CD4-positive, alpha-beta T cell treated with Interleukin-21 for 1 hour (primary cell): ENCODE measurements around the gene LRRC10B.
A peak's percentile ranks its signal among the peaks of the same experiment; 100 is the strongest.

Experiments
- DNase-seq: peaks from one replicate; pipeline ENCODE4 v3.0.0-alpha.2; 2020

Gene LRRC10B

GRCh38 chr11:61487342-61488025 is 21.1 kb upstream of the LRRC10B start:
- DNase-seq = no peak

GRCh38 chr11:61488651-61489291 is 19.8 kb upstream of the LRRC10B start:
- no peak for DNase-seq

- DNase-seq = no peak
Observed at GRCh38 chr11:61489833-61490721, 18.5 kb upstream of the LRRC10B start.

GRCh38 chr11:61491736-61492395 is 16.7 kb upstream of the LRRC10B start:
- no peak for DNase-seq

- DNase-seq = no peak
Observed at GRCh38 chr11:61494381-61494961, 14.1 kb upstream of the LRRC10B start.

GRCh38 chr11:61495801-61496601 is 12.5 kb upstream of the LRRC10B start:
- DNase-seq = no peak

- DNase-seq = no peak
Observed at GRCh38 chr11:61496602-61497400, 11.7 kb upstream of the LRRC10B start.

GRCh38 chr11:61497473-61497872 is 11.1 kb upstream of the LRRC10B start:
- no peak for DNase-seq

- DNase-seq = no peak
Observed at GRCh38 chr11:61497876-61498275, 10.7 kb upstream of the LRRC10B start.

GRCh38 chr11:61498767-61499341 is 9.7 kb upstream of the LRRC10B start:
- DNase-seq = no peak

GRCh38 chr11:61499816-61500491 is 8.6 kb upstream of the LRRC10B start:
- DNase-seq = no peak

- DNase-seq = no peak
Observed at GRCh38 chr11:61502522-61502921, 6.0 kb upstream of the LRRC10B start.

- no peak for DNase-seq
Observed at GRCh38 chr11:61503135-61503770, 5.3 kb upstream of the LRRC10B start.

GRCh38 chr11:61505106-61505505 is 3.4 kb upstream of the LRRC10B start:
- DNase-seq = no peak

GRCh38 chr11:61505640-61506155 is 2.9 kb upstream of the LRRC10B start:
- no peak for DNase-seq

- no peak for DNase-seq
Observed at GRCh38 chr11:61507012-61507768, 1.4 kb upstream of the LRRC10B start.

GRCh38 chr11:61509043-61510029 is 787 bp downstream of the LRRC10B start:
- DNase-seq = peak; percentile 55
